H1 (cell line): Measurements from ENCODE around the gene IDUA. TPM values are rescaled to one million over a fixed set of nuclear protein-coding genes. Genes with fewer than 3 reads are reported as not detected.

Experiments used
- CTCF ChIA-PET: fragments of 300-600 bp; sonication (Branson Sonifier 250); formaldehyde crosslinking; loops from one replicate; lab custom pipeline; 2021; ENCODE audit not compliant: partially characterized antibody; lab: Charles Lee
- POLR2A ChIA-PET: fragments of 300-600 bp; sonication (Branson Sonifier 250); formaldehyde crosslinking; loops from one replicate; lab custom pipeline; 2021; ENCODE audit warnings: inconsistent platforms; ENCODE audit not compliant: partially characterized antibody; lab: Charles Lee
- DNase-seq, 2 experiments: peaks; one replicate each; pipeline versions ENCODE4 v3.0.0 to v3.0.0-alpha.2; 2010 to 2022; ENCODE audit warnings: low spot score in 2 of 2, low read depth in 1 of 2, mixed read lengths in 1 of 2
- FAIRE-seq: peaks from 2 replicates; lab custom pipeline; 2011; peaks lifted over from hg19 to GRCh38; lab: Jason Lieb, UNC
- H2AFZ ChIP-seq: 2 replicates; pipeline ENCODE4 v1.8.1; 2012; ENCODE audit warnings: low read length, inconsistent platforms
- H2AK5ac ChIP-seq: 2 replicates; pipeline ENCODE4 v1.6.1; 2013; ENCODE audit warnings: low read depth, low read length
- H2BK120ac ChIP-seq: replicated peaks from 2 replicates; pipeline ENCODE3; 2013; ENCODE audit warnings: low read depth, low read length, inconsistent platforms
- H2BK12ac ChIP-seq: 2 replicates; pipeline ENCODE4 v1.6.1; 2013; ENCODE audit warnings: low read depth, low read length
- H2BK15ac ChIP-seq: 2 replicates; pipeline ENCODE4 v1.6.1; 2013; ENCODE audit warnings: low read length
- H2BK20ac ChIP-seq: 2 replicates; pipeline ENCODE4 v1.6.1; 2013; ENCODE audit warnings: low read length
- H2BK5ac ChIP-seq: 2 replicates; pipeline ENCODE4 v1.6.1; 2013; ENCODE audit warnings: low read depth, low read length
- H3K14ac ChIP-seq: 2 replicates; pipeline ENCODE4 v1.6.1; 2013; ENCODE audit warnings: inconsistent platforms; ENCODE audit not compliant: insufficient read length
- H3K18ac ChIP-seq: 2 replicates; pipeline ENCODE4 v1.6.1; 2013; ENCODE audit warnings: low read length; ENCODE audit errors: extremely low read depth
- H3K23ac ChIP-seq: 2 replicates; pipeline ENCODE4 v1.6.1; 2013; ENCODE audit warnings: inconsistent platforms; ENCODE audit not compliant: insufficient read length
- H3K23me2 ChIP-seq: 2 replicates; pipeline ENCODE4 v1.6.1; 2013; ENCODE audit warnings: low read depth, low read length
- H3K27ac ChIP-seq: 2 replicates; pipeline ENCODE4 v1.6.1; 2011; ENCODE audit warnings: low read depth, low read length, inconsistent platforms
- H3K27me3 ChIP-seq, 4 experiments: replicated peaks in 1 of 4; 1 replicate in 1 of 4; 2 replicates in 3 of 4; pipeline versions ENCODE4 v1.6.1 to v1.8.1; 2011 to 2013; ENCODE audit warnings: low read length in 3 of 4, mild to moderate bottlenecking in 3 of 4, inconsistent platforms in 2 of 4, mixed read lengths in 2 of 4, moderate library complexity in 1 of 4; ENCODE audit not compliant: control insufficient read depth in 3 of 4, insufficient read depth in 3 of 4; ENCODE audit errors: extremely low read depth in 1 of 4
- H3K36me3 ChIP-seq, 4 experiments: 2 replicates each; pipeline versions ENCODE4 v1.6.1 to v1.8.1; 2011 to 2013; ENCODE audit warnings: mild to moderate bottlenecking in 4 of 4, low read length in 3 of 4, moderate library complexity in 2 of 4, control low read depth in 1 of 4, inconsistent platforms in 1 of 4; ENCODE audit not compliant: insufficient read depth in 4 of 4, control insufficient read depth in 2 of 4
- H3K4ac ChIP-seq: replicated peaks from 2 replicates; pipeline ENCODE3; 2013; ENCODE audit warnings: low read length, low read depth, mixed read lengths, inconsistent platforms; ENCODE audit not compliant: insufficient read length
- H3K4me1 ChIP-seq, 4 experiments: replicated peaks in 1 of 4; 1 replicate in 1 of 4; 2 replicates in 3 of 4; pipeline versions ENCODE4 v1.6.1 to v1.8.1; 2011 to 2013; ENCODE audit warnings: low read length in 3 of 4, inconsistent platforms in 2 of 4, mixed read lengths in 1 of 4; ENCODE audit not compliant: insufficient read depth in 4 of 4, control insufficient read depth in 3 of 4
- H3K4me2 ChIP-seq, 2 experiments: 2 replicates each; pipeline versions ENCODE4 v1.6.1 to v1.8.1; 2011 to 2013; ENCODE audit warnings: low read depth in 2 of 2, low read length in 2 of 2, control low read depth in 1 of 2, inconsistent platforms in 1 of 2, mild to moderate bottlenecking in 1 of 2; ENCODE audit not compliant: insufficient read depth in 1 of 2
- H3K4me3 ChIP-seq, 4 experiments: fragments of 200-600, 300-600 bp in 1 of 4; sonication (generic), shearing (Covaris generic), sonication (Bioruptor Twin) in 1 of 4; 2 replicates each; pipeline versions ENCODE4 v1.5.1 to v1.8.1; 2011 to 2016; ENCODE audit warnings: low read length in 4 of 4, low read depth in 3 of 4, control low read depth in 2 of 4, inconsistent platforms in 2 of 4, mild to moderate bottlenecking in 2 of 4, mixed read lengths in 1 of 4, moderate library complexity in 1 of 4; ENCODE audit not compliant: insufficient read depth in 2 of 4; ENCODE audit errors: extremely low read depth in 1 of 4
- H3K56ac ChIP-seq: replicated peaks from 2 replicates; pipeline ENCODE3; 2013; ENCODE audit warnings: low read depth, mild to moderate bottlenecking, mixed read lengths, low read length, inconsistent platforms; ENCODE audit not compliant: insufficient read length
- H3K79me1 ChIP-seq: 2 replicates; pipeline ENCODE4 v1.6.1; 2013; ENCODE audit warnings: low read depth, low read length, control low read depth
- H3K79me2 ChIP-seq, 2 experiments: 2 replicates each; pipeline versions ENCODE4 v1.6.1 to v1.8.1; 2012 to 2013; ENCODE audit warnings: low read length in 2 of 2, mild to moderate bottlenecking in 2 of 2, inconsistent platforms in 1 of 2; ENCODE audit not compliant: insufficient read depth in 2 of 2, control insufficient read depth in 1 of 2
- H3K9ac ChIP-seq, 4 experiments: replicated peaks in 1 of 4; 1 replicate in 1 of 4; 2 replicates in 3 of 4; pipeline versions ENCODE4 v1.6.1 to v1.8.1; 2011 to 2013; ENCODE audit warnings: low read depth in 3 of 4, low read length in 3 of 4, control low read depth in 2 of 4, mild to moderate bottlenecking in 2 of 4, moderate library complexity in 2 of 4, inconsistent platforms in 1 of 4; ENCODE audit errors: extremely low read depth in 1 of 4
- H3K9me3 ChIP-seq, 2 experiments: 2 replicates each; pipeline versions ENCODE4 v1.6.1 to v1.8.1; 2012 to 2013; ENCODE audit warnings: mild to moderate bottlenecking in 2 of 2, moderate library complexity in 2 of 2, control low read depth in 1 of 2, inconsistent platforms in 1 of 2, low read depth in 1 of 2, low read length in 1 of 2, mixed read lengths in 1 of 2; ENCODE audit not compliant: insufficient read depth in 2 of 2
- H4K20me1 ChIP-seq, 2 experiments: replicated peaks in 1 of 2; 2 replicates each; pipeline versions ENCODE3 to v1.8.1; 2011 to 2013; ENCODE audit warnings: inconsistent platforms in 2 of 2, low read length in 2 of 2, mild to moderate bottlenecking in 1 of 2; ENCODE audit not compliant: insufficient read depth in 2 of 2, control insufficient read depth in 1 of 2
- H4K5ac ChIP-seq: 2 replicates; pipeline ENCODE4 v1.6.1; 2013; ENCODE audit warnings: low read length, low read depth, mixed read lengths, inconsistent platforms; ENCODE audit not compliant: insufficient read length
- H4K8ac ChIP-seq: 2 replicates; pipeline ENCODE4 v1.8.0; 2013; ENCODE audit warnings: mild to moderate bottlenecking, moderate library complexity, low read length, inconsistent platforms; ENCODE audit not compliant: insufficient read depth; ENCODE audit errors: extremely low read depth
- H4K91ac ChIP-seq: replicated peaks from 2 replicates; pipeline ENCODE3; 2013; ENCODE audit warnings: low read length, mixed read lengths, inconsistent platforms; ENCODE audit not compliant: insufficient read length
- ASH2L ChIP-seq: fragments of 200-600, 300-600 bp; sonication (generic); IDR thresholded peaks from one replicate; pipeline ENCODE4 v1.7.1; 2017; ENCODE audit warnings: low read length
- BACH1 ChIP-seq: IDR thresholded peaks from 2 replicates; pipeline ENCODE4 v1.6.1; 2012; ENCODE audit warnings: low read length, improper control_type of control experiment
- CHD1 ChIP-seq: IDR thresholded peaks from 2 replicates; pipeline ENCODE4 v1.6.1; 2012; ENCODE audit warnings: low read depth, low read length, improper control_type of control experiment
- GABPA ChIP-seq: IDR thresholded peaks from 2 replicates; pipeline ENCODE4 v1.6.1; 2011; ENCODE audit warnings: mild to moderate bottlenecking, low read length, moderate library complexity, borderline replicate concordance; ENCODE audit not compliant: insufficient read depth
- MAX ChIP-seq: IDR thresholded peaks from 2 replicates; pipeline ENCODE4 v1.6.1; 2012; ENCODE audit warnings: inconsistent platforms
- POLR2A ChIP-seq, 2 experiments: IDR thresholded peaks; 1 replicate in 1 of 2; 2 replicates in 1 of 2; pipeline ENCODE4 v1.6.1; 2011; ENCODE audit warnings: low read depth in 2 of 2, low read length in 2 of 2, mild to moderate bottlenecking in 2 of 2; ENCODE audit errors: control extremely low read depth in 1 of 2
- SAP30 ChIP-seq: fragments of 300-600 bp; sonication (generic); IDR thresholded peaks from 2 replicates; pipeline ENCODE4 v1.7.1; 2012; ENCODE audit warnings: low read length, moderate library complexity, mild to moderate bottlenecking, inconsistent platforms; ENCODE audit not compliant: insufficient read depth, insufficient replicate concordance
- SP2 ChIP-seq: IDR thresholded peaks from 2 replicates; pipeline ENCODE4 v1.6.1; 2012; ENCODE audit warnings: mild to moderate bottlenecking, low read length, inconsistent platforms
- SUZ12 ChIP-seq: fragments of 200-600 bp; sonication (generic); IDR thresholded peaks from 2 replicates; pipeline ENCODE4 v1.6.1; 2012; ENCODE audit warnings: mild to moderate bottlenecking, inconsistent platforms, low read length, moderate library complexity, mixed read lengths
- USF2 ChIP-seq: IDR thresholded peaks from 2 replicates; pipeline ENCODE4 v1.6.1; 2011; ENCODE audit warnings: low read length, improper control_type of control experiment
- WGBS, 2 experiments: shearing (Covaris generic) in 1 of 2; methylation state at CpG; one replicate each; pipeline versions ENCODE4 v1.1.6 to v1.1.7; 2013 to 2015; ENCODE audit warnings: low lambda C conversion rate in 2 of 2, mixed read lengths in 2 of 2, inconsistent platforms in 1 of 2, low coverage in 1 of 2, missing lambda C conversion rate in 1 of 2; ENCODE audit not compliant: insufficient replicate concordance in 2 of 2, insufficient coverage in 1 of 2, insufficient read length in 1 of 2; ENCODE audit errors: extremely low coverage in 1 of 2, missing lambda C conversion rate in 1 of 2; 5-methylcytosine and 5-hydroxymethylcytosine counted together
- polyA plus RNA-seq, 7 experiments: library from polyadenylated mRNA; depleted of rRNA in 3 of 7; stranded (reverse) in 5 of 7; unstranded in 2 of 7; fragments of >200 nt in 5 of 7; fragments of 200-250 nt in 2 of 7; gene quantifications; 1 replicate in 5 of 7; 2 replicates in 1 of 7; 4 replicates in 1 of 7; pipeline versions ENCODE4 v1.2.1 to v1.2.3, GENCODE V29; 2011 to 2013; ENCODE audit warnings: missing spikeins in 2 of 7, mixed read lengths in 2 of 7
- total RNA-seq: library from RNA; stranded (reverse); fragmentation: NEBNext Ultra II Directional; extraction: Animal tissue kit (Norgen Biotek cat#: 25700); gene quantifications from 2 replicates; pipeline ENCODE4 v1.2.1, GENCODE V29; 2021

Gene IDUA
- total and polyA plus RNA-seq, 2 of the 8 experiments (the other 6 are each of a cell fraction or from before 2014, with no cell fraction given) = 2.8 to 4.8 TPM

- Histone ChIP-seq H4K5ac (no peak overlapping the region), H3K4me3 (no peak overlapping the region), H3K79me2 (no peaks in the 10 kb centered on the region), H2AFZ (no peak overlapping the region), H3K36me3 (no peaks in the 10 kb centered on the region), H2BK5ac (no peak overlapping the region), H2AK5ac (no peak overlapping the region), H2BK120ac (no peak overlapping the region), H3K9ac (no peak overlapping the region), H3K27ac (no peak overlapping the region), H3K4me2 (no peak overlapping the region), H4K91ac (no peak overlapping the region), H2BK15ac (no peak overlapping the region), H3K4ac (no peak overlapping the region), H4K20me1 (no peaks in the 10 kb centered on the region), H4K8ac (no peak overlapping the region), H3K18ac (peak overlapping the region; percentile 6; the same call in 1 of the 2 replicates), H3K23ac (no peak overlapping the region), H3K27me3 (no peaks in the 10 kb centered on the region), H3K79me1 (no peaks in the 10 kb centered on the region), H3K9me3 (no peaks in the 10 kb centered on the region), H3K23me2 (peaks cover 2% of the 10 kb centered on the region; the same call in 1 of the 2 replicates), H3K4me1 (peaks cover 0 to 14% (median 2%) of the 10 kb centered on the region in 4 experiments; a peak in 3 of 7 replicates), H3K14ac (no peak overlapping the region), H2BK20ac (no peak overlapping the region), H3K56ac (no peak overlapping the region), H2BK12ac (no peak overlapping the region)
- CTCF ChIA-PET = interaction anchor here (0.6 to 2.0 kb wide), 4 partner anchors 8 to 99 kb away, joined by 3 to 6 read pairs (median 4); no protein-coding TSS in a partner anchor
- POLR2A ChIA-PET = interaction anchor here (1.4 kb wide), 1 partner anchor 9 kb away, joined by 5 read pairs; no protein-coding TSS in a partner anchor
- FAIRE-seq = no peak
- TF ChIP-seq POLR2A (IDR thresholded peaks at IDR 0.05; ENCODE audit: control extremely low read depth in 1 of 2, low read depth in 2 of 2, low read length in 2 of 2) (no peak), ASH2L (no peak), SAP30 (no peak), BACH1 (no peak), MAX (no peak), USF2 (no peak), SUZ12 (no peak), SP2 (no peak), GABPA (no peak), CHD1 (no peak)
- WGBS, 2 experiments = 92% methylated on average over 8 of the region's 15 CpGs; no CpG with 5 or more reads in 1 of the 2 experiments
- no peak for DNase-seq
Observed at GRCh38 chr4:1036095-1036494, 49.3 kb downstream of the IDUA start.
